H7 (cell line): ENCODE measurements around the gene PRRT1B. TPM values are rescaled to one million over a fixed set of nuclear protein-coding genes. Genes with fewer than 3 reads are reported as not detected.

Experiments used
- DNase-seq: peaks from one replicate; pipeline ENCODE4 v3.0.0; 2012
- H3K27me3 ChIP-seq: 2 replicates; pipeline ENCODE4 v1.6.0; 2011; ENCODE audit warnings: mild to moderate bottlenecking, low read length; ENCODE audit not compliant: control insufficient read depth, insufficient read depth
- H3K36me3 ChIP-seq: replicated peaks from 2 replicates; pipeline ENCODE4 v1.5.1; 2011; ENCODE audit warnings: low read length; ENCODE audit not compliant: control insufficient read depth, insufficient read depth
- H3K4me3 ChIP-seq: 2 replicates; pipeline ENCODE4 v1.5.1; 2011; ENCODE audit warnings: low read depth, mild to moderate bottlenecking, control low read depth, low read length, moderate library complexity; ENCODE audit not compliant: insufficient read depth
- total RNA-seq: library from RNA; depleted of rRNA; stranded (reverse); fragments of >200 nt; shearing (Covaris generic); gene quantifications from 2 replicates; pipeline ENCODE4 v1.2.3, GENCODE V29; 2014

The PRRT1B gene
- total RNA-seq, 1 experiment from 2014 or later, result 1.5 TPM

DNA sequence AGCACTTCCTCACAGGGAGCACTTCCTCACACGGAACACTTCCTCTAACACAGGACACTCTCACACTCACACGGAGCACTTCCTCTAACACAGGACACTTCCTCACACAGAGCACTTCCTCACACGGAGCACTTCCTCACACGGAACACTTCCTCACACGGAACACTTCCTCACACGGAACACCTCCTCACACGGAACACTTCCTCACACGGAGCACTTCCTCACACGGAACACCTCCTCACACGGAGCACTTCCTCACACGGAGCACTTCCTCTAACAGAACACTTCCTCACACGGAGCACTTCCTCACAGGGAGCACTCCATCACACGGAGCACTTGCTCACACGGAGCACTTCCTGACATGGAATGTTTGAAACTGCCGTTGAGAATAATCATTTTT is 29.2 kb upstream of the PRRT1B start:
- Histone ChIP-seq H3K27me3 (no peaks in the 10 kb centered on the region), H3K4me3 (no peak overlapping the region), H3K36me3 (peaks cover 48% of the 10 kb centered on the region)
- no peak for DNase-seq

DNA sequence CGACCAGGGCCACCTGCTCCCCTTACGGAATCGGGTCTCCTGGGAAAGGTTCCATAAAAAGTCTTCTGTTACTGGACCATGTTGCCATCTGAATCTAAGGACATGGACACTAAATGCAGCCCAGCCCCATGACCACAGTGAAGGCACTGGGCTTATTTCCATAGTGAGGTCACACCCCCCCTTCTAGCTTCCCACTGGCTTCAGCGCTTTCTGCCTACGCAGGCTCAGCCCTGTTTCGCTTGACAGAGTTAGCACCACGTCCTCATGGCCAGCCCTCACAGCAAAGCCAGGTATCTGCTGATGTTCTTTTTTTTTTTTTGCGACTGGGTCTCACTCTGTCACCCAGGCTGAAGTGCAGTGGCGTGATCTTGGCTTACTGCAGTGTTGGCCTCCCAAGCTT is 28.4 kb upstream of the PRRT1B start:
- no peaks in the 10 kb centered on the region for H3K27me3 ChIP-seq
- H3K4me3 ChIP-seq, result no peak overlapping the region
- peaks cover 50% of the 10 kb centered on the region for H3K36me3 ChIP-seq
- no peak for DNase-seq

DNA sequence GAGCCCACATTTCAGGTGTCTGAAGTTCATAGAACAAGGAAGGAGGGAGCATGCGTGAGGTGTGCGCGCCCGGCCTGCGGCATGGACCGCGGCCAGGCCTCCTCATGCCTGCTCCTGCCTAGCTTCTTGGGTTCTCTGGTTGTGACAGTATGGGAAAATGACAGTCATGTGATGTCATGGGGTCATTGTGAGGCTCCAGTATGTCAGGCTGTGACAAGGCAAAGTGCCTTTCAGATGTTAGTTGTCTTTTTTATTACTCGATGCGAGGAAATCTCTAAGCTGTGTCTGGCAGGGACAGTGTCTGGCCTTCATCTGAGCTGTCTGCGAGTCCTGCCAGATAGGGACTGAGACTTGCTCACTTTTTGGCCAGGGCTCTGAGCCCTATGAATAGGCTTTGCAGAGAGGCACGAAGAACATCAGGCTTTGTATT is 27.5 kb upstream of the PRRT1B start:
- H3K27me3 ChIP-seq, result no peaks in the 10 kb centered on the region
- no peak overlapping the region for H3K4me3 ChIP-seq
- no peak for DNase-seq
- peaks cover 46% of the 10 kb centered on the region for H3K36me3 ChIP-seq

DNA sequence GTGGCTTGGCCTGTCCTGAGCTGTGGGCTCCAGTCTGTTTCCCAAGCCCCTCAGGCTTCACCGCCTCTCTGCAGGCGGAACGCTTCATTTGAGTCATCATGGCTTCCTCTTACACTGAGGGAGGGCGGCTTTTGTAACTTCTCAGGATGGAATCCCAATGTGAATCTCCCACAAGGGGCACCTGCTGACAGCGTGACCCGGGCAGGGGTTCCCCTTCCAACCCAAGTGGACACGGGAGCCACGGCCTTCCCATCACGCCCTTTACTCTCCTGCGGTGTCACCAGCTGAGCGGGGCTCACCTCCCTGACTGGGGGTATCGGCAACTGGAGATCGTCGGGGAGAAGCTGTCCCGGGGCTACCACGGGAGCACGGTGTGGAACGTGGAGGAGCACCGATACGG is 26.8 kb upstream of the PRRT1B start:
- Histone ChIP-seq H3K4me3 (no peak overlapping the region), H3K36me3 (peaks cover 44% of the 10 kb centered on the region), H3K27me3 (no peaks in the 10 kb centered on the region)
- DNase-seq, result peak; percentile 47

DNA sequence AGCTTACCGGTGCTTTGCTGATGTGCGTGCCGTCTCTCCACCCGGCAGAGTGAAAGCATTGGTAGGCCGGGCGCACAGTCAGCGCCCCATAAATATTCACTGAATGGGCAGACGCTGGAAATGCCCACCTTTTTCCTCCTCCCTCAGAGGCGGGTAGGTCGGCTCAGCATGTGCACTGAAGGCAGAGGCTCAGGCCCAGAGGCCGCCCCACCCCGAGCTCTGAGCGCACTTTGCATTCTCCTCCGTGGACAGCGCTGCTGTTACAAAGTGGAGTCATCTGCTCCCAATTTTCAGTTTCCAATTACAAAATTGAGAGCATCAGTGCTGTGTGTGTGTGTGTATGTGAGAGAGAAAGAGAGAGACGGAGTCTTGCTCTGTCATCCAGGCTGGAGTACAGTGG is 24.8 kb upstream of the PRRT1B start:
- peak; percentile 42 for DNase-seq
- Histone ChIP-seq H3K4me3 (no peak overlapping the region), H3K36me3 (peaks cover 42% of the 10 kb centered on the region), H3K27me3 (no peaks in the 10 kb centered on the region)

DNA sequence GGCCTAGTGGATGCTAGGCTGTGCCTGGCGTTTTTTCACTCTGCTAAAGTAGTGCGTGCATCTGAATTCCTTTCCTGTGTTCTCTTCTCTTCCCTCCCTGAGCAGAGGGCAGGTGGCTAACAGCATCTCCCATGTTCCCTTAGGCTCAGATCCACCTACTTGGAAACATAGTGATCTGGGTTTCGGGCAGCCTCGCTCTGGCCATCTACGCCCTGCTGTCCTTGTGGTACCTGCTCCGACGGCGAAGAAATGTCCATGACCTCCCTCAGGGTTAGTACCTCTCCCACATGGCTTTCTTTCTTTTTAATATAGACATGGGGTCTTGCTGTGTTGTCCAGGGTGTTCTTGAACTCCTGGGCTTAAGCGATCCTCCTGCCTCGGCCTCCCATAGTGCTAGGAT is 24.1 kb upstream of the PRRT1B start:
- H3K4me3 ChIP-seq, result no peak overlapping the region
- no peaks in the 10 kb centered on the region for H3K27me3 ChIP-seq
- H3K36me3 ChIP-seq, result peaks cover 39% of the 10 kb centered on the region
- peak; percentile 27 for DNase-seq

DNA sequence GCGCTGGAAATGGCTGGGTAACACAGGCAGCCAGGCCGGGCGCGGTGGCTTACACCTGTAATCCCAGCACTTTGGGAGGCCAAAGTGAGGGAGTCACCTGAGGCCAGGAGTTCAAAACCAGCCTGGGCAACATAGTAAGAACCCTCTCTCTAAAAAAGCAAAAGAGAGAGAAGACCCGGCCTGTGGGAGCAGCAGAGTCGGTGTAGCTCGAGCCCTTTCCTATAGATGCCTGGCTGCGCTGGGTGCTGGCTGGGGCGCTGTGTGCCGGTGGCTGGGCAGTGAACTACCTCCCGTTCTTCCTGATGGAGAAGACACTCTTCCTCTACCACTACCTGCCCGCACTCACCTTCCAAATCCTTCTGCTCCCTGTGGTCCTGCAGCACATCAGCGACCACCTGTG is 23.5 kb upstream of the PRRT1B start:
- H3K36me3 ChIP-seq, result peaks cover 36% of the 10 kb centered on the region
- peak; percentile 44 for DNase-seq
- H3K27me3 ChIP-seq, result no peaks in the 10 kb centered on the region
- H3K4me3 ChIP-seq, result no peak overlapping the region

DNA sequence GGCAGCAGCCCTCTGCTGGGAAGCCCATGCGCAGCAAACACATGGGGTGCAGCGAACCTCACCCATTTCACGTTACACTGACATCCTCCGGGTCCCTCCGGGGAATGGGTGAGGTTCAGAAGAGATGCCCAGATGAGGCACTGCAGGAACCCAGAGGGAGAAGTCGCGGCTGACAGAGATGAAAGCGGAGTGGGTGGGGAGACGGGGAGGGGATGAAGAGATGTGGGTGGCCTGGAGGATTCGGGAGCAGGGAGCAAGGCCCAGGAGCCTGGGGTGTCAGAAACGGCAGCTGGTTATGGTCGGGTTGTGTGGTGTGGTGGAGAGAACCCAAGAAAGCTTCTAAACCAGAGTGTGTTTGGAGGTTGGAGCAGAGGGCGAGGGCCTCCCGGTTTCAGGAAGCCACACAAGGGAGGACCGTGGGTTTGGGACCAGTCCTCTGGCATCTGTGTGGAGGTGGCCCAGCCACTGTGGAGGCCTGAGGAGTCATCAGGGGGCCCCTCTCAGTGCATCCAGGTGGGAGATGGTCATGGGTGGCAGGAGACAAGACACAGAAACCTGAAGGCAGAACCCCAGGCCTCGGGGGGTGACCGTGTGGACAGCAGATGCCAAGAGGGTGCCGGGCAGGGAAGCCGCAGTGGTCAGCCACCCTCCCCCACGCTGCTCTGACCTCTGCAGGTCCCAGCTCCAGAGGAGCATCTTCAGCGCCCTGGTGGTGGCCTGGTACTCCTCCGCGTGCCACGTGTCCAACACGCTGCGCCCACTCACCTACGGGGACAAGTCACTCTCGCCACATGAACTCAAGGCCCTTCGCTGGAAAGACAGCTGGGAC is 22.9 kb upstream of the PRRT1B start:
- peaks cover 35% of the 10 kb centered on the region for H3K36me3 ChIP-seq
- no peaks in the 10 kb centered on the region for H3K27me3 ChIP-seq

DNA sequence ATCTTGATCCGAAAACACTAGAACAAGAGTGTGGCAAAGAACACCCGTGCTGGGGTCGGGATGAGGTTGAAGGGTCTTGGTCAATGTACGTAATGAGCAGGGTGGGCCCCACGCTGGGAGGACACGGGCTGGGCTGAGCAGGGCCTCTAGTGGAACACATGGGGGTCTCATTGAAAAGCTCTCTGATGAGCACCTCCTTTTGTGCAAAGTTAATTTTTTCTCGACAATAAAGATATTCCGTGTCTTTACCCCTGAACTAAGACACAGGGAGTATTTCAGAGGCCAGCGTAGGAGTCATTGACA is 22.3 kb upstream of the PRRT1B start:
- Histone ChIP-seq H3K4me3 (no peak overlapping the region), H3K27me3 (no peaks in the 10 kb centered on the region), H3K36me3 (peaks cover 35% of the 10 kb centered on the region)
- DNase-seq, result no peak

More for the DNA sequence above, 22.9 kb upstream of the PRRT1B start:
- H3K4me3 ChIP-seq, result no peak overlapping the region
- DNase-seq, result peak; percentile 56

DNA sequence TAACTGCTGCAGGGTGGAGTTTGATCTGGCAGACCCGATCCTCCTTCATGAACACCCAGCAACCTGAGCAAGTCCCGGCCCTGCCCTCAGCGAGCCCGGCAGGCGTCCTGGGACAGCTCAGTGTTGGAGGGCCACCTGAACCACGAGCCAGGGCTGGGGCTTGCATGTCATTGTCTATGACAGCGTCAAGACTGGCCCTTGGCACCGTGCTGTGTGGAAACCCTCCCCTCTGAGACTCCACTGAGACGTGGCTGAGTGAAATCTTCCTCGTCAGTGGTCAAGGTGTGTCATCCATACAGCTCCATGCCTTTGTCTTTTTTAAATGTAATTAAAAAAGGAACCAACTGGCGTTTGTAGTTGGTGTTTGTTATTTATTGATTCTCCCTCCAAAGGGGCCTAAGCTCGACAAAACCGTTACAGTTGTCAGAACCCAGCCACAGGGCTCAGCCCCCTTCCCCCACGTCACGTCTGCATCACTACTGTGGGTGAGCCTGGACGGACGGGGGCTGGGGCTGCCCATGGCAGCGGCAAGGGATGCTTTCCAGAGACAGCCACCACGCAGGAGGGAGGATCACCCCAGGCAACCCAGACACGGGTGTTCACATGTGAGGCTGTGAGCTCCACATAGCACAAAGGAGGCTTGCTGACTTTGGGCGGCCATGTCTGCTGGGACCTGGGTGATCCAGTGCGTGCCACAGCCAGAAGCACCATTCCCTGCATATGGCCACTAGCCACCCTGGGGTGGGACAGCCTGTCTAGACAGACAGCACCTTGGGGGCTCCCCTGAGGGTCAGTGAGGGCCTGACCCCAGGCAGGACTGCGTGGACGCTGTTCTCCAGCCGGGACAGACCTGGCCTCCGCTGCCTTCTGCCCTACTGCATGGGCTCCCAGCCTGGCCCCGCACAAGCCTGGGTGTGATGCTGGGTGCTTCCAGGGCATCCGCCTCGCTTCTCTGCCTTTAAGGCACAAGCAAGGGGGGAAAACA is 21.6 kb upstream of the PRRT1B start:
- H3K4me3 ChIP-seq, result no peak overlapping the region
- peaks cover 35% of the 10 kb centered on the region for H3K36me3 ChIP-seq
- DNase-seq, result peak; percentile 63
- H3K27me3 ChIP-seq, result no peaks in the 10 kb centered on the region

DNA sequence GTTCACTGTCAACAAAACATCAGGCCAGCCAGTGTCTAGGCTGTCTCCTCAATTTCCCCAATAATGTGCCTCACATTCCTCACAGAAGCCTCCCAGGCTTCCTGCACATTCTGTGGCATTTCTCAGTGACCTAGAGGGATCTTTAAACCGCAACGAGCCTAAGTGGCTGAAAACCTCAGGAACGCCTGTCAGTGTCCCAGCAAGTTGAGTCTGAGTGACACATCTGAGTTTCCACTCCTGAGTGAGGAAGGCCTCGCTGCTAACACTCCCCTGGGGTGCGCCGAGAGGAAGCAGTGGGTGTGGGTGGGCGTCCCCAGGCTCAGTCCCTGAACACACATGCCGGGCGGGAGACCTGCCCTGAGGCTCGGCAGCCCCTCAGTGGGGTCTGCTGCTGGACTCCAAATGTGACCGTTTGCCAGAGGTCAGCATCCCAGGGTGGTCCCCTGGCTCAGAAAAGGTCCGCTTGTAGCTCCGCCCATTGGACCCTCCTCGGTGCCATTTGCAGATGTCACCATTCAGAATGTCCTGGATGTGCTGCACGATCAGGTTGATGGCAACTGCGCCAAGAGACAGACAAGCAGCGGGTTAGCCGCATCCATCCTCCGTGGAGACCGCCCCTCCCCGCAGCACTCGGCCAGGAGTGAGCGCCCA is 20.5 kb upstream of the PRRT1B start:
- peak; percentile 61 for DNase-seq
- H3K36me3 ChIP-seq, result peaks cover 32% of the 10 kb centered on the region
- H3K4me3 ChIP-seq, result no peak overlapping the region
- no peaks in the 10 kb centered on the region for H3K27me3 ChIP-seq

DNA sequence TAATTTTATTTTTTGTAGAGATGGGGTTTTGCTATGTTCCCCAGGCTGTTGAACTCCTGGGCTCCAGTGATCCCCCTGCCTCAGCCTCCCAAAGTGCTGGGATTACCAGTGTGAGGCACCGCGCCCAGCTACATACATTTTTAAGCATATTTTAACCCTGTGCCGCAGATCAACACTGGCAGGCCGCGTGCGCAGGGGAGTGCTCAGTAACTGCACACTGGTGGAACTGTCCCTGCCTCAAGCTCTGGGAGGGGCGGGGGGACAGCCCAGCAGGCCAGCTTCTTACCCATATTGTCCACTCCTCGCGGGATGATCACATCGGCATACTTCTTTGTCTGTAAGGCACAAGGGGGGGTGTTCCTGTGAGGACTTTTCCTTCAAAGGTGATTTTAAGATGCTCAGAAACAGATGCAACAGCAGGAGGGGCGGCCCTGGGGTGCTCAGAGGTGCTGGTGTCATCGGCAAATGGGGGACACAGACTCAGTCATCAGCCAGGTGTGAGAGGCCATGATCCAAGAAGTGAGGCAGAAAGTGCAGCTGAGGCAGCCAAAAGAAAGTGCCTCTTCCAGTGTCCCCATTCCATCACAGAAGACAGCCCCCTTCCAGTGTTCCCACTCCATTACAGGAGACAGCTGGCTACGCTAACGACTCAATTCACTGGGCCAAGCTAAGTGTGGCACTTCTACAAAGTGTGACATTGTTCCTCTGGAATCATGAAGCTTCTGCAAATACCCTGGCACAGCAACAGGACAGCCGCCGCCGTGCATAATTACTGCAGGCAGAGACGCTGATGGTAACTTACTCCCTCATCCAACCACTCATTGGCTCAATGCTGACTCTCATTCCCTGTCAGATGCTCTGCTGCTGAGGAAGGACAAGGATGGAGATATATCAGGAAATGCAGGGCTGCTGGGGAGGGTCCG is 19.4 kb upstream of the PRRT1B start:
- DNase-seq, result peak; percentile 37
- no peak overlapping the region for H3K4me3 ChIP-seq
- peaks cover 27% of the 10 kb centered on the region for H3K36me3 ChIP-seq
- H3K27me3 ChIP-seq, result no peaks in the 10 kb centered on the region

DNA sequence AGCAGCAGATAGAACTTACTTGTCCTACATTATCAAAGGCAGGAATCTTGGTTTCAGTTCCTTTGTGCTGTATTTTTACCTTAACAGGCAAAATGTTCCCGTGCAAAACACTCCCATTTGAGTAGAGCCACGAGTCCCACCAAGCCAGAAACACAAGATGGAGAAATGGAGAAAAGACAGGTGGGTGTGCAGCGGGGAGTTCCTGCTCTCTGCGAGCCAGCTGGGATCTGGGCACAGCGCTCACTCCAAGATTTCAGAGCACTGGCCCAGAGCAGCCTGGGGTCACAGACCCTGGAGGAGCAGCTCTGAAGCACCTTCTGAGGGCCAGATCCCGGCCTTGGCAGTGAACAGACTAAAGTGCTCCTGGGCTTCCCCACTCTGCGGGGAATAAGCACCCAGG is 17.1 kb upstream of the PRRT1B start:
- Histone ChIP-seq H3K36me3 (peaks cover 23% of the 10 kb centered on the region), H3K27me3 (no peaks in the 10 kb centered on the region), H3K4me3 (no peak overlapping the region)
- no peak for DNase-seq
